Neural cell (in vitro differentiated cells): ENCODE results near the gene EHBP1. TPM values are rescaled to one million over a fixed set of nuclear protein-coding genes. Genes with fewer than 3 reads are reported as not detected.

Experiments used
- H2AFZ ChIP-seq: fragments of 200-600, 300-800 bp; sonication (generic), shearing (Covaris generic); 2 replicates; pipeline ENCODE4 v1.6.0; 2014; ENCODE audit warnings: low read depth, mild to moderate bottlenecking, antibody characterized with exemption, low read length, moderate library complexity
- H3F3A ChIP-seq: fragments of 200-600 bp; shearing (Covaris generic); 2 replicates; pipeline ENCODE4 v1.6.1; 2016; ENCODE audit warnings: mild to moderate bottlenecking, moderate library complexity, mixed read lengths, antibody characterized with exemption, low read length; ENCODE audit not compliant: insufficient read depth, poor library complexity, severe bottlenecking
- H3K27ac ChIP-seq: fragments of 200-600, 300-800 bp; sonication (generic), shearing (Covaris generic); 2 replicates; pipeline ENCODE4 v1.5.1; 2014; ENCODE audit warnings: mild to moderate bottlenecking, low read length, moderate library complexity
- H3K27me3 ChIP-seq: fragments of 300-800, 200-600 bp; sonication (generic), shearing (Covaris generic); 2 replicates; pipeline ENCODE4 v1.6.0; 2014; ENCODE audit warnings: mild to moderate bottlenecking, low read depth, low read length, moderate library complexity; ENCODE audit not compliant: insufficient read depth
- H3K36me3 ChIP-seq: fragments of 300-800, 200-600 bp; sonication (generic), shearing (Covaris generic); 2 replicates; pipeline ENCODE4 v1.5.1; 2014; ENCODE audit warnings: mild to moderate bottlenecking, antibody characterized with exemption, low read length, moderate library complexity; ENCODE audit not compliant: insufficient read depth
- H3K4me2 ChIP-seq: fragments of 300-800, 200-600 bp; sonication (generic), shearing (Covaris generic); 2 replicates; pipeline ENCODE4 v1.6.0; 2014; ENCODE audit warnings: mild to moderate bottlenecking, low read length
- H3K4me3 ChIP-seq: fragments of 300-800, 200-600 bp; sonication (generic), shearing (Covaris generic); 2 replicates; pipeline ENCODE4 v1.5.1; 2014; ENCODE audit warnings: mild to moderate bottlenecking, low read length, moderate library complexity
- H3K79me2 ChIP-seq: fragments of 200-600 bp; shearing (Covaris generic); replicated peaks from 2 replicates; pipeline ENCODE4 v1.6.0; 2014; ENCODE audit warnings: mild to moderate bottlenecking, low read length, moderate library complexity; ENCODE audit not compliant: insufficient read depth
- H3K9ac ChIP-seq: fragments of 300-800, 200-600 bp; sonication (generic), shearing (Covaris generic); 2 replicates; pipeline ENCODE4 v1.6.1; 2016; ENCODE audit warnings: mild to moderate bottlenecking, low read length, mixed read lengths
- H3K9me2 ChIP-seq: fragments of 200-600 bp; shearing (Covaris generic); 2 replicates; pipeline ENCODE4 v1.6.1; 2016; ENCODE audit warnings: mild to moderate bottlenecking, low read length, mixed read lengths; ENCODE audit not compliant: insufficient read depth
- H3K9me3 ChIP-seq: fragments of 200-600, 300-800 bp; sonication (generic), shearing (Covaris generic); 2 replicates; pipeline ENCODE4 v1.6.1; 2016; ENCODE audit warnings: mild to moderate bottlenecking, mixed run types, low read length, moderate library complexity, mixed read lengths
- H4K20me1 ChIP-seq: fragments of 200-600 bp; shearing (Covaris generic); 2 replicates; pipeline ENCODE4 v1.6.1; 2016; ENCODE audit warnings: mild to moderate bottlenecking, mixed run types; ENCODE audit not compliant: insufficient read depth
- EP300 ChIP-seq: fragments of 450-650 bp; conservative IDR thresholded peaks from 2 replicates; pipeline ENCODE4 v1.6.1; 2014; ENCODE audit warnings: antibody characterized with exemption, mild to moderate bottlenecking, moderate library complexity; ENCODE audit not compliant: poor library complexity, severe bottlenecking
- EZH2 ChIP-seq: fragments of 200-600, 300-800 bp; shearing (Covaris generic), sonication (generic); IDR thresholded peaks from 2 replicates; pipeline ENCODE4 v1.6.1; 2014; ENCODE audit warnings: antibody characterized with exemption, low read length, borderline replicate concordance, mild to moderate bottlenecking; ENCODE audit not compliant: insufficient read depth, poor library complexity, severe bottlenecking
- MXI1 ChIP-seq: fragments of 450-650 bp; conservative IDR thresholded peaks from 2 replicates; pipeline ENCODE4 v1.6.1; 2014; ENCODE audit warnings: antibody characterized with exemption, mild to moderate bottlenecking; ENCODE audit not compliant: poor library complexity, severe bottlenecking
- POLR2AphosphoS5 ChIP-seq: IDR thresholded peaks from 2 replicates; pipeline ENCODE4 v1.6.1; 2012
- RAD21 ChIP-seq: fragments of 450-650 bp; conservative IDR thresholded peaks from 2 replicates; pipeline ENCODE4 v1.6.1; 2014; ENCODE audit warnings: antibody characterized with exemption, mild to moderate bottlenecking, moderate library complexity
- SMC3 ChIP-seq: fragments of 450-650 bp; conservative IDR thresholded peaks from 2 replicates; pipeline ENCODE4 v1.6.1; 2014; ENCODE audit warnings: antibody characterized with exemption, mild to moderate bottlenecking, moderate library complexity; ENCODE audit not compliant: poor library complexity
- TAF1 ChIP-seq: IDR thresholded peaks from 2 replicates; pipeline ENCODE4 v1.6.1; 2012; ENCODE audit warnings: low read depth
- polyA plus RNA-seq: library from polyadenylated mRNA; depleted of rRNA; stranded (reverse); fragments of >200 nt; gene quantifications from 2 replicates; pipeline ENCODE4 v1.2.3, GENCODE V29; 2014
- TF ChIP-seq, protein P1 (sequence below): IDR thresholded peaks from 2 replicates; pipeline ENCODE4 v1.6.1; 2012; ENCODE audit warnings: borderline replicate concordance
- TF ChIP-seq, protein P2 (sequence below): fragments of 450-650 bp; IDR thresholded peaks from 2 replicates; pipeline ENCODE4 v1.5.1; 2014; ENCODE audit warnings: antibody characterized with exemption, mild to moderate bottlenecking, moderate library complexity; ENCODE audit not compliant: poor library complexity, severe bottlenecking

EHBP1 gene
- polyA plus RNA-seq, 1 donor from 2014 or later = 52.6 TPM

DNA sequence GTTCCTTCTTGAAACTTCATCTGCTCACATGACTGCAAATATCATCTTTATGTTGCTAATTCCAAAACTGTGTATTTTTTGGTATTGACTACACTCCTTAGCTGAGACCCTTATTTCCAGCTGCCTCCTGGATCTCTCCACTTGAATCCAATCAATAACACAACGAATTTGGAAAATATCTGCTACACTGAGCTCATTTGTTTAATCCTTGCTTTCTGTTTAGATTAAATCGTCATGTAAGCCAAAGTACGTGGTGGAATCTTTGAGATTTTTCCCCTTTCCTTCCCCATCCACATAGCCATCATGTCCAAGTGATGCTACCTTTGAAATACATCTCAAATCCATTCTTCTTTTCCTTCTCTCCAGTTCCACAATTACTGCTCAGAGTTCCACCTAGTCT lies 360.8 kb downstream of the EHBP1 start:
- Histone ChIP-seq H3K27me3 (peaks cover 8% of the 10 kb centered on the region), H3K4me2 (no peak overlapping the region), H3K9me3 (no peaks in the 10 kb centered on the region), H2AFZ (no peak overlapping the region), H3K9me2 (no peaks in the 10 kb centered on the region), H3K9ac (no peak overlapping the region), H3K79me2 (no peaks in the 10 kb centered on the region), H3K27ac (no peak overlapping the region), H3K36me3 (no peaks in the 10 kb centered on the region), H3K4me3 (no peak overlapping the region), H3F3A (no peaks in the 10 kb centered on the region), H4K20me1 (no peaks in the 10 kb centered on the region)
- no peak for TF ChIP-seq RAD21

DNA sequence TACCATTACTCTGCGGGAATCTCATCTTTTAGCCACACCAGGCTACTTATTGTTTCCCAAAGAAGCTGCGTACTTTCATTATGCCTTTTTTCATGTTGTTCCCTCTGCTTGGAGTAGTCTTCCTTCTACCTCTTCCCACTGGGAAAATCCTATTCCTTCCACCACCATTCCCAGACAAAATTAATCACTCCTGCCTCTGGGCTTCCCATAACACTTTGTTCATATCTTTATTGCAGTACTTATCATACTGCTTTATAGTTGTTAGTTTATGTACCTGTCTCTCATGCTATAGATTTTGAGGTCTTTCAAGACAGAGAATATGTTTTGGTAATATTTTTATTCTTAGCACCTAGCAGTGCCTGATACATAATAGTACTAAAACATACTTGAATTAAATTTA lies 361.3 kb downstream of the EHBP1 start:
- H3K27ac ChIP-seq = no peak overlapping the region
- no peak overlapping the region for H3K4me3 ChIP-seq

DNA sequence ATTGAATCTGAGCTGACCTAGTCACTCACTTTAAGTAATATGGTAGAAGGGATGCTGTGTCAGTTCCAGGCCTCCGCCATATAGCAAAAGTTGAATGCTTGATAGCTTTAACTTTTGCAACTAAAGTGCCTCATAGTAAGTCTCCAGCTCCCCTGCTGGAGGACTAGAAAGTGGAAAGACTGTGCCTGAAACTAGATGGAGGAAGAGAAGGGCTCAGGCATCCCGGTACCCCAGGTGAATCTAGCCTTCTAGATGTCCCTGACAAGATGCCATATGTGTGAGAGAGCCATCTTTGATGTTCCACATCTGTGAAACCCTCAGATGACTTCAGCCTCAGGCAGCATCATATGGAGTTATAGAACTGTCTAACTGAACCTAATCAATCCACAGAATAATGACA lies 366.2 kb downstream of the EHBP1 start:
- Histone ChIP-seq H3K9ac (no peak overlapping the region), H4K20me1 (no peaks in the 10 kb centered on the region), H3K4me2 (no peak overlapping the region), H3K9me2 (no peaks in the 10 kb centered on the region), H3K9me3 (no peaks in the 10 kb centered on the region), H3K27ac (no peak overlapping the region), H3K27me3 (no peaks in the 10 kb centered on the region), H3K36me3 (no peaks in the 10 kb centered on the region), H3K79me2 (no peaks in the 10 kb centered on the region), H3K4me3 (no peak overlapping the region), H2AFZ (no peak overlapping the region), H3F3A (no peaks in the 10 kb centered on the region)
- TF ChIP-seq POLR2AphosphoS5 = no peak
- TF ChIP-seq TAF1 = no peak
- no peak for TF ChIP-seq MXI1
- no peak for TF ChIP-seq RAD21
- TF ChIP-seq, protein P1, sequence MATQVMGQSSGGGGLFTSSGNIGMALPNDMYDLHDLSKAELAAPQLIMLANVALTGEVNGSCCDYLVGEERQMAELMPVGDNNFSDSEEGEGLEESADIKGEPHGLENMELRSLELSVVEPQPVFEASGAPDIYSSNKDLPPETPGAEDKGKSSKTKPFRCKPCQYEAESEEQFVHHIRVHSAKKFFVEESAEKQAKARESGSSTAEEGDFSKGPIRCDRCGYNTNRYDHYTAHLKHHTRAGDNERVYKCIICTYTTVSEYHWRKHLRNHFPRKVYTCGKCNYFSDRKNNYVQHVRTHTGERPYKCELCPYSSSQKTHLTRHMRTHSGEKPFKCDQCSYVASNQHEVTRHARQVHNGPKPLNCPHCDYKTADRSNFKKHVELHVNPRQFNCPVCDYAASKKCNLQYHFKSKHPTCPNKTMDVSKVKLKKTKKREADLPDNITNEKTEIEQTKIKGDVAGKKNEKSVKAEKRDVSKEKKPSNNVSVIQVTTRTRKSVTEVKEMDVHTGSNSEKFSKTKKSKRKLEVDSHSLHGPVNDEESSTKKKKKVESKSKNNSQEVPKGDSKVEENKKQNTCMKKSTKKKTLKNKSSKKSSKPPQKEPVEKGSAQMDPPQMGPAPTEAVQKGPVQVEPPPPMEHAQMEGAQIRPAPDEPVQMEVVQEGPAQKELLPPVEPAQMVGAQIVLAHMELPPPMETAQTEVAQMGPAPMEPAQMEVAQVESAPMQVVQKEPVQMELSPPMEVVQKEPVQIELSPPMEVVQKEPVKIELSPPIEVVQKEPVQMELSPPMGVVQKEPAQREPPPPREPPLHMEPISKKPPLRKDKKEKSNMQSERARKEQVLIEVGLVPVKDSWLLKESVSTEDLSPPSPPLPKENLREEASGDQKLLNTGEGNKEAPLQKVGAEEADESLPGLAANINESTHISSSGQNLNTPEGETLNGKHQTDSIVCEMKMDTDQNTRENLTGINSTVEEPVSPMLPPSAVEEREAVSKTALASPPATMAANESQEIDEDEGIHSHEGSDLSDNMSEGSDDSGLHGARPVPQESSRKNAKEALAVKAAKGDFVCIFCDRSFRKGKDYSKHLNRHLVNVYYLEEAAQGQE = no peak
- no peak for TF ChIP-seq SMC3
- TF ChIP-seq EZH2 = no peak

More for the DNA sequence above, 361.3 kb downstream of the EHBP1 start:
- no peak for TF ChIP-seq EZH2
- TF ChIP-seq POLR2AphosphoS5 = no peak
- TF ChIP-seq SMC3 = no peak
- TF ChIP-seq, protein P2, sequence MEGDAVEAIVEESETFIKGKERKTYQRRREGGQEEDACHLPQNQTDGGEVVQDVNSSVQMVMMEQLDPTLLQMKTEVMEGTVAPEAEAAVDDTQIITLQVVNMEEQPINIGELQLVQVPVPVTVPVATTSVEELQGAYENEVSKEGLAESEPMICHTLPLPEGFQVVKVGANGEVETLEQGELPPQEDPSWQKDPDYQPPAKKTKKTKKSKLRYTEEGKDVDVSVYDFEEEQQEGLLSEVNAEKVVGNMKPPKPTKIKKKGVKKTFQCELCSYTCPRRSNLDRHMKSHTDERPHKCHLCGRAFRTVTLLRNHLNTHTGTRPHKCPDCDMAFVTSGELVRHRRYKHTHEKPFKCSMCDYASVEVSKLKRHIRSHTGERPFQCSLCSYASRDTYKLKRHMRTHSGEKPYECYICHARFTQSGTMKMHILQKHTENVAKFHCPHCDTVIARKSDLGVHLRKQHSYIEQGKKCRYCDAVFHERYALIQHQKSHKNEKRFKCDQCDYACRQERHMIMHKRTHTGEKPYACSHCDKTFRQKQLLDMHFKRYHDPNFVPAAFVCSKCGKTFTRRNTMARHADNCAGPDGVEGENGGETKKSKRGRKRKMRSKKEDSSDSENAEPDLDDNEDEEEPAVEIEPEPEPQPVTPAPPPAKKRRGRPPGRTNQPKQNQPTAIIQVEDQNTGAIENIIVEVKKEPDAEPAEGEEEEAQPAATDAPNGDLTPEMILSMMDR = no peak
- no peak for TF ChIP-seq TAF1
- no peak for TF ChIP-seq MXI1
- TF ChIP-seq RAD21 = no peak
- TF ChIP-seq EP300 = no peak
- TF ChIP-seq, protein P1 = no peak
- H3F3A ChIP-seq = no peaks in the 10 kb centered on the region
- no peaks in the 10 kb centered on the region for H3K79me2 ChIP-seq
- no peaks in the 10 kb centered on the region for H3K36me3 ChIP-seq
- no peaks in the 10 kb centered on the region for H4K20me1 ChIP-seq
- no peaks in the 10 kb centered on the region for H3K9me3 ChIP-seq
- peaks cover 2% of the 10 kb centered on the region for H3K27me3 ChIP-seq
- no peak overlapping the region for H2AFZ ChIP-seq
- no peak overlapping the region for H3K4me2 ChIP-seq
- H3K9me2 ChIP-seq = no peaks in the 10 kb centered on the region
- no peak overlapping the region for H3K9ac ChIP-seq
